GM19397 (cell line): ENCODE measurements around the gene PTRHD1.

ENCODE experiments used
- ATAC-seq: cut with Tn5 transposase; IDR thresholded peaks from one replicate; pipeline ENCODE4 v1.9.1; 2021; ENCODE audit warnings: mild to moderate bottlenecking, moderate library complexity; ENCODE audit not compliant: unreplicated experiment

Gene PTRHD1

GRCh38 chr2:24830786-24831185, 37.6 kb upstream of the PTRHD1 start:
- no peak for ATAC-seq

- ATAC-seq = no peak
These were observed 37.2 kb upstream of the PTRHD1 start for GRCh38 chr2:24830351-24830750.

GRCh38 chr2:24828238-24828996, 35.2 kb upstream of the PTRHD1 start:
- no peak for ATAC-seq

- peak; percentile 68 for ATAC-seq
These were observed 34.4 kb upstream of the PTRHD1 start for GRCh38 chr2:24827321-24828237.

GRCh38 chr2:24826773-24827145, 33.6 kb upstream of the PTRHD1 start:
- ATAC-seq = no peak

GRCh38 chr2:24825883-24826772, 32.9 kb upstream of the PTRHD1 start:
- no peak for ATAC-seq

- ATAC-seq = no peak
These were observed 32.0 kb upstream of the PTRHD1 start for GRCh38 chr2:24824966-24825882.

GRCh38 chr2:24824071-24824588, 30.9 kb upstream of the PTRHD1 start:
- ATAC-seq = no peak

- ATAC-seq = no peak
These were observed 29.0 kb upstream of the PTRHD1 start for GRCh38 chr2:24822049-24822706.

GRCh38 chr2:24821433-24821891, 28.3 kb upstream of the PTRHD1 start:
- no peak for ATAC-seq

GRCh38 chr2:24820598-24821432, 27.6 kb upstream of the PTRHD1 start:
- no peak for ATAC-seq

- no peak for ATAC-seq
These were observed 27.0 kb upstream of the PTRHD1 start for GRCh38 chr2:24820175-24820513.

GRCh38 chr2:24819442-24820174, 26.4 kb upstream of the PTRHD1 start:
- no peak for ATAC-seq

- ATAC-seq = no peak
These were observed 25.6 kb upstream of the PTRHD1 start for GRCh38 chr2:24818721-24819167.

- ATAC-seq = no peak
These were observed 23.7 kb upstream of the PTRHD1 start for GRCh38 chr2:24816884-24817283.

GRCh38 chr2:24816404-24816803, 23.2 kb upstream of the PTRHD1 start:
- no peak for ATAC-seq

GRCh38 chr2:24815171-24815570, 22.0 kb upstream of the PTRHD1 start:
- ATAC-seq = no peak

- ATAC-seq = no peak
These were observed 21.3 kb upstream of the PTRHD1 start for GRCh38 chr2:24814516-24814915.
